ENCODE results near the gene E2F4. TPM values are rescaled to one million over a fixed set of nuclear protein-coding genes. Genes with fewer than 3 reads are reported as not detected.

E2F4 gene
- total and polyA plus RNA-seq, 2 of the 8 experiments (the other 6 are each of a cell fraction or from before 2014, with no cell fraction given) = 79.9 to 157 TPM

- ChIA-PET CTCF (ENCODE audit: partially characterized antibody) (interaction anchor here (0.8 to 7.5 kb wide), 14 partner anchors 9 to 244 kb away, joined by 3 to 78 read pairs (median 4); partner anchors contain the start of genes E2F4, EXOC3L1, MATCAP1 and NOL3), POLR2A (ENCODE audit: partially characterized antibody) (interaction anchor here (0.5 to 5.4 kb wide), 5 partner anchors 12 to 40 kb away, joined by 3 to 19 read pairs (median 6); partner anchors contain the start of genes MATCAP1 and TMEM208)
- no peaks in the 10 kb centered on the region for H3K27me3 ChIP-seq (replicated peaks in 1 of 4; ENCODE audit: control insufficient read depth in 3 of 4, extremely low read depth in 1 of 4, insufficient read depth in 3 of 4, low read length in 3 of 4)
- no peak overlapping the region for H4K8ac ChIP-seq (ENCODE audit: extremely low read depth, insufficient read depth, low read length)
- H3K4me1 ChIP-seq (replicated peaks in 1 of 4; ENCODE audit: control insufficient read depth in 3 of 4, insufficient read depth in 4 of 4, low read length in 3 of 4) = peaks cover 0 to 18% (median 9%) of the 10 kb centered on the region in 4 experiments; a peak in 5 of 7 replicates
- H4K5ac ChIP-seq (ENCODE audit: insufficient read length, low read depth, low read length) = no peak overlapping the region
- H2BK15ac ChIP-seq (ENCODE audit: low read length) = no peak overlapping the region
- no peak overlapping the region for H2AFZ ChIP-seq (ENCODE audit: low read length)
- no peak overlapping the region for H4K91ac ChIP-seq (replicated peaks; ENCODE audit: insufficient read length, low read length)
- H3K4ac ChIP-seq (replicated peaks; ENCODE audit: insufficient read length, low read depth, low read length) = no peak overlapping the region
- no peak overlapping the region for H2BK5ac ChIP-seq (ENCODE audit: low read depth, low read length)
- H3K56ac ChIP-seq (replicated peaks; ENCODE audit: insufficient read length, low read depth, low read length) = no peak overlapping the region
- H3K4me2 ChIP-seq (ENCODE audit: insufficient read depth in 1 of 2, low read depth in 2 of 2, low read length in 2 of 2) = no peak overlapping the region
- H2AK5ac ChIP-seq (ENCODE audit: low read depth, low read length) = no peak overlapping the region
- DNase-seq (ENCODE audit: low read depth in 1 of 2, low spot score in 2 of 2) = no peak
- no peak overlapping the region for H2BK20ac ChIP-seq (ENCODE audit: low read length)
- peaks cover 6% of the 10 kb centered on the region; the same call in 1 of the 2 replicates for H3K23me2 ChIP-seq (ENCODE audit: low read depth, low read length)
- H3K4me3 ChIP-seq (ENCODE audit: extremely low read depth in 1 of 4, insufficient read depth in 2 of 4, low read depth in 3 of 4, low read length in 4 of 4) = no peak overlapping the region
- no peak overlapping the region for H3K18ac ChIP-seq (ENCODE audit: extremely low read depth, low read length)
- no peaks in the 10 kb centered on the region for H3K79me2 ChIP-seq (ENCODE audit: control insufficient read depth in 1 of 2, insufficient read depth in 2 of 2, low read length in 2 of 2)
- no peaks in the 10 kb centered on the region for H3K9me3 ChIP-seq (ENCODE audit: insufficient read depth in 2 of 2, low read depth in 1 of 2, low read length in 1 of 2)
- no peak for FAIRE-seq
- H3K9ac ChIP-seq (replicated peaks in 1 of 4; ENCODE audit: extremely low read depth in 1 of 4, low read depth in 3 of 4, low read length in 3 of 4) = no peak overlapping the region
- H3K36me3 ChIP-seq (ENCODE audit: control insufficient read depth in 2 of 4, insufficient read depth in 4 of 4, low read length in 3 of 4) = peaks cover 1 to 6% (median 5%) of the 10 kb centered on the region in 4 experiments; a peak in 4 of 8 replicates
- WGBS, 2 experiments (ENCODE audit: extremely low coverage in 1 of 2, insufficient coverage in 1 of 2, insufficient read length in 1 of 2, insufficient replicate concordance in 2 of 2, low coverage in 1 of 2, low lambda C conversion rate in 2 of 2, missing lambda C conversion rate in 1 of 2) = 94% methylated on average over 12 of the region's 12 CpGs; no CpG with 5 or more reads in 1 of the 2 experiments
- peaks cover 0 to 8% of the 10 kb centered on the region in 2 experiments for H4K20me1 ChIP-seq (replicated peaks in 1 of 2; ENCODE audit: control insufficient read depth in 1 of 2, insufficient read depth in 2 of 2, low read length in 2 of 2)
- no peak overlapping the region for H3K14ac ChIP-seq (ENCODE audit: insufficient read length)
- H2BK12ac ChIP-seq (ENCODE audit: low read depth, low read length) = no peak overlapping the region
- no peak overlapping the region for H3K27ac ChIP-seq (ENCODE audit: low read depth, low read length)
- no peak overlapping the region for H3K23ac ChIP-seq (ENCODE audit: insufficient read length)
- H3K79me1 ChIP-seq (ENCODE audit: low read depth, low read length) = no peaks in the 10 kb centered on the region
- no peak overlapping the region for H2BK120ac ChIP-seq (replicated peaks; ENCODE audit: low read depth, low read length)
- TF ChIP-seq TCF12 (IDR thresholded peaks at IDR 0.05; ENCODE audit: low read depth, low read length) (no peak), ASH2L (IDR thresholded peaks at IDR 0.05; ENCODE audit: low read length) (no peak), EGR1 (IDR thresholded peaks at IDR 0.05; ENCODE audit: borderline replicate concordance, low read depth, low read length) (no peak), YY1 (IDR thresholded peaks at IDR 0.05; ENCODE audit: low read depth, low read length) (no peak), JUN (IDR thresholded peaks at IDR 0.05; ENCODE audit: low read depth, low read length) (no peak), RXRA (IDR thresholded peaks at IDR 0.05; ENCODE audit: insufficient read depth, low read depth, low read length) (no peak), PHF8 (conservative IDR thresholded peaks at IDR 0.05; ENCODE audit: low read depth, low read length) (no peak), RNF2 (IDR thresholded peaks at IDR 0.05; ENCODE audit: borderline replicate concordance, low read depth, low read length, missing control alignments, poor library complexity, severe bottlenecking) (no peak), NANOG (IDR thresholded peaks at IDR 0.05; ENCODE audit: insufficient read depth, low read depth, low read length, poor library complexity, severe bottlenecking) (no peak), CREB1 (IDR thresholded peaks at IDR 0.05) (no peak), TEAD4 (IDR thresholded peaks at IDR 0.05; ENCODE audit: low read depth, low read length) (no peak), SP1 (IDR thresholded peaks at IDR 0.05; ENCODE audit: low read depth, low read length) (no peak)
- TF ChIP-seq, protein P1, sequence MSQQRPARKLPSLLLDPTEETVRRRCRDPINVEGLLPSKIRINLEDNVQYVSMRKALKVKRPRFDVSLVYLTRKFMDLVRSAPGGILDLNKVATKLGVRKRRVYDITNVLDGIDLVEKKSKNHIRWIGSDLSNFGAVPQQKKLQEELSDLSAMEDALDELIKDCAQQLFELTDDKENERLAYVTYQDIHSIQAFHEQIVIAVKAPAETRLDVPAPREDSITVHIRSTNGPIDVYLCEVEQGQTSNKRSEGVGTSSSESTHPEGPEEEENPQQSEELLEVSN (IDR thresholded peaks at IDR 0.05) = no peak
These were observed 10.5 kb downstream of the E2F4 start for GRCh38 chr16:67202426-67202825.
